ENCODE measurements around the gene CRIP1. TPM values are rescaled to one million over a fixed set of nuclear protein-coding genes. Genes with fewer than 3 reads are reported as not detected.

The CRIP1 gene
- total RNA-seq, 1 experiment from 2014 or later = not detected

- DNase-seq (ENCODE audit: low spot score) = no peak
- in situ Hi-C loops (cut with HindIII; ENCODE audit: low sequenced_read_pairs) = no loop called here
Measured at GRCh38 chr14:105487986-105488777, 1.5 kb downstream of the CRIP1 start.

- in situ Hi-C loops (cut with HindIII; ENCODE audit: low sequenced_read_pairs) = no loop called here
- no peak for DNase-seq (ENCODE audit: low spot score)
Measured at GRCh38 chr14:105488781-105489541, 2.3 kb downstream of the CRIP1 start.

- peak; percentile 92 for DNase-seq (ENCODE audit: low spot score)
- in situ Hi-C loops (cut with HindIII; ENCODE audit: low sequenced_read_pairs) = no loop called here
Measured at GRCh38 chr14:105489542-105490266, 3.0 kb downstream of the CRIP1 start.

GRCh38 chr14:105490267-105490571 is 3.5 kb downstream of the CRIP1 start:
- in situ Hi-C loops (cut with HindIII; ENCODE audit: low sequenced_read_pairs) = no loop called here
- DNase-seq (ENCODE audit: low spot score) = no peak

GRCh38 chr14:105490572-105491365 is 4.1 kb downstream of the CRIP1 start, which contains the start of gene TEDC1:
TSS of gene TEDC1 (plus strand) at chr14:105491246. CDS start at chr14:105491376, 130 bp downstream.
- DNase-seq (ENCODE audit: low spot score) = peak; percentile 100
- in situ Hi-C loops (cut with HindIII; ENCODE audit: low sequenced_read_pairs) = no loop called here

GRCh38 chr14:105491366-105491973 is 4.8 kb downstream of the CRIP1 start:
- DNase-seq (ENCODE audit: low spot score) = no peak
- in situ Hi-C loops (cut with HindIII; ENCODE audit: low sequenced_read_pairs) = no loop called here

- in situ Hi-C loops (cut with HindIII; ENCODE audit: low sequenced_read_pairs) = no loop called here
- no peak for DNase-seq (ENCODE audit: low spot score)
Measured at GRCh38 chr14:105492031-105492970, 5.6 kb downstream of the CRIP1 start.

GRCh38 chr14:105492971-105493871 is 6.5 kb downstream of the CRIP1 start:
- DNase-seq (ENCODE audit: low spot score) = no peak
- in situ Hi-C loops (cut with HindIII; ENCODE audit: low sequenced_read_pairs) = no loop called here

GRCh38 chr14:105493921-105494605 is 7.4 kb downstream of the CRIP1 start:
- no peak for DNase-seq (ENCODE audit: low spot score)
- in situ Hi-C loops (cut with HindIII; ENCODE audit: low sequenced_read_pairs) = no loop called here

- no peak for DNase-seq (ENCODE audit: low spot score)
- in situ Hi-C loops (cut with HindIII; ENCODE audit: low sequenced_read_pairs) = no loop called here
Measured at GRCh38 chr14:105494606-105494929, 7.9 kb downstream of the CRIP1 start.

GRCh38 chr14:105495101-105495989 is 8.7 kb downstream of the CRIP1 start:
- peak; percentile 55 for DNase-seq (ENCODE audit: low spot score)
- in situ Hi-C loops (cut with HindIII; ENCODE audit: low sequenced_read_pairs) = no loop called here

- in situ Hi-C loops (cut with HindIII; ENCODE audit: low sequenced_read_pairs) = no loop called here
- no peak for DNase-seq (ENCODE audit: low spot score)
Measured at GRCh38 chr14:105495990-105496830, 9.5 kb downstream of the CRIP1 start.

GRCh38 chr14:105496831-105497591 is 10.3 kb downstream of the CRIP1 start:
- in situ Hi-C loops (cut with HindIII; ENCODE audit: low sequenced_read_pairs) = no loop called here
- DNase-seq (ENCODE audit: low spot score) = no peak
